A673 (cell line): Measurements from ENCODE around the gene CCDC85A.

Source experiments
- EZH2 ChIP-seq: fragments of 200-600 bp; sonication (generic); IDR thresholded peaks from 2 replicates; pipeline ENCODE4 v1.6.1; 2017; ENCODE audit warnings: borderline replicate concordance, low read depth, mild to moderate bottlenecking, mixed read lengths, antibody characterized with exemption, low read length; ENCODE audit not compliant: poor library complexity, severe bottlenecking
- TF ChIP-seq, protein P1 (sequence below): fragments of 300-800, 200-600 bp; sonication (generic); conservative IDR thresholded peaks from 2 replicates; pipeline ENCODE4 v1.5.1; 2017; ENCODE audit warnings: low read depth, mild to moderate bottlenecking, antibody characterized with exemption, low read length, moderate library complexity, mixed read lengths

- TF ChIP-seq, protein P1, sequence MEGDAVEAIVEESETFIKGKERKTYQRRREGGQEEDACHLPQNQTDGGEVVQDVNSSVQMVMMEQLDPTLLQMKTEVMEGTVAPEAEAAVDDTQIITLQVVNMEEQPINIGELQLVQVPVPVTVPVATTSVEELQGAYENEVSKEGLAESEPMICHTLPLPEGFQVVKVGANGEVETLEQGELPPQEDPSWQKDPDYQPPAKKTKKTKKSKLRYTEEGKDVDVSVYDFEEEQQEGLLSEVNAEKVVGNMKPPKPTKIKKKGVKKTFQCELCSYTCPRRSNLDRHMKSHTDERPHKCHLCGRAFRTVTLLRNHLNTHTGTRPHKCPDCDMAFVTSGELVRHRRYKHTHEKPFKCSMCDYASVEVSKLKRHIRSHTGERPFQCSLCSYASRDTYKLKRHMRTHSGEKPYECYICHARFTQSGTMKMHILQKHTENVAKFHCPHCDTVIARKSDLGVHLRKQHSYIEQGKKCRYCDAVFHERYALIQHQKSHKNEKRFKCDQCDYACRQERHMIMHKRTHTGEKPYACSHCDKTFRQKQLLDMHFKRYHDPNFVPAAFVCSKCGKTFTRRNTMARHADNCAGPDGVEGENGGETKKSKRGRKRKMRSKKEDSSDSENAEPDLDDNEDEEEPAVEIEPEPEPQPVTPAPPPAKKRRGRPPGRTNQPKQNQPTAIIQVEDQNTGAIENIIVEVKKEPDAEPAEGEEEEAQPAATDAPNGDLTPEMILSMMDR, result no peak
- TF ChIP-seq EZH2, result no peak
Measured at GRCh38 chr2:56335101-56335500, 151.3 kb downstream of the CCDC85A start.
